ENCODE results near the gene SFT2D2.

DNA sequence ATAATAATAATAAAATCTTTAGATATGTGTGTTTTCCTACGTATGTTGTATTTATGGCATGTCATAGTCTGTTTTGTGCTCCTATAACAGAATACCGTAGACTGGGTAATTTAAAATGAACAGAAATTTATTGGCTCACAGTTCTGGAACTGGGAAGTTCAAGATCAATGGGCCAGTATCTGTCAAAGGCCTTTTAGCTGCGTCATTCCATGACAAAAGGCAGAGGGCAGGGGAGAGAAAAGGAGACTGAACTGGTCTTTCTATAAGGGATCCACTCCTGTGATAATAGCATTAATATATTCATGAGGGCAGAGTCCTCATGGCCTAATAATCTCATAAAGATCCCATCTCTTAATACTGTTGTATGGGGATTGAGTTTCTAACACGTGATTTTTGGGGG is 7.1 kb upstream of the SFT2D2 start:
- TF ChIP-seq POLR2AphosphoS5 (IDR thresholded peaks at IDR 0.05; ENCODE audit: low read depth, low read length), result no peak
- TF ChIP-seq POLR2A (IDR thresholded peaks at IDR 0.05; ENCODE audit: low read depth, low read length), result no peak
